HUES64 (cell line): ENCODE data around the gene NEK3.
"Not testable (repeated sequence)": the region's sequence is repeated elsewhere in the genome, so short reads cannot be mapped to it uniquely, and the experiment has no call there.

Experiments
- H3K27ac ChIP-seq: 2 replicates; pipeline ENCODE4 v1.7.0; 2013; ENCODE audit warnings: low read depth, low read length, inconsistent platforms
- H3K27me3 ChIP-seq: 2 replicates; pipeline ENCODE4 v1.6.1; 2013; ENCODE audit warnings: mild to moderate bottlenecking, low read length; ENCODE audit not compliant: insufficient read depth
- H3K36me3 ChIP-seq: 2 replicates; pipeline ENCODE4 v1.6.1; 2013; ENCODE audit warnings: mild to moderate bottlenecking, low read length; ENCODE audit not compliant: insufficient read depth
- H3K4me1 ChIP-seq: 2 replicates; pipeline ENCODE4 v1.6.1; 2013; ENCODE audit warnings: mild to moderate bottlenecking, low read length, moderate library complexity; ENCODE audit not compliant: insufficient read depth
- H3K4me3 ChIP-seq: 2 replicates; pipeline ENCODE4 v1.5.1; 2013; ENCODE audit warnings: mild to moderate bottlenecking, low read length, moderate library complexity
- H3K9ac ChIP-seq: 2 replicates; pipeline ENCODE4 v1.6.1; 2013; ENCODE audit warnings: mild to moderate bottlenecking, low read depth, low read length
- H3K9me3 ChIP-seq: 2 replicates; pipeline ENCODE4 v1.6.1; 2013; ENCODE audit warnings: low read depth, low read length; ENCODE audit not compliant: insufficient read depth
- whole genome bisulfite sequencing: fragments of 150-250, 120-280 bp; methylation state at CpG from one replicate; pipeline ENCODE4 v1.1.7; 2013; ENCODE audit warnings: missing lambda C conversion rate; 5-methylcytosine and 5-hydroxymethylcytosine counted together

Gene NEK3

GRCh38 chr13:52084981-52085380 is 74.4 kb downstream of the NEK3 start:
- H3K27ac ChIP-seq: not testable (repeated sequence)

More at GRCh38 chr13:52084981-52085380, 74.4 kb downstream of the NEK3 start:
- not testable (repeated sequence) for H3K36me3 ChIP-seq, H3K9me3 ChIP-seq, H3K4me3 ChIP-seq, H3K4me1 ChIP-seq, H3K27me3 ChIP-seq, H3K9ac ChIP-seq
- WGBS: 100% methylated on average over 1 of the region's 3 CpGs
